Astrocyte (in vitro differentiated cells and primary cell): ENCODE results near the gene STRN4.

Experiments used
- EZH2 ChIP-seq: IDR thresholded peaks from 2 replicates; pipeline ENCODE4 v1.6.1; 2012; ENCODE audit warnings: mild to moderate bottlenecking, low read length, inconsistent platforms; ENCODE audit not compliant: insufficient read depth
- TF ChIP-seq, protein P1 (sequence below): IDR thresholded peaks from 2 replicates; pipeline ENCODE4 v1.5.1; 2011; ENCODE audit warnings: low read depth, mild to moderate bottlenecking, inconsistent platforms, low read length, moderate library complexity; ENCODE audit not compliant: insufficient read depth

DNA sequence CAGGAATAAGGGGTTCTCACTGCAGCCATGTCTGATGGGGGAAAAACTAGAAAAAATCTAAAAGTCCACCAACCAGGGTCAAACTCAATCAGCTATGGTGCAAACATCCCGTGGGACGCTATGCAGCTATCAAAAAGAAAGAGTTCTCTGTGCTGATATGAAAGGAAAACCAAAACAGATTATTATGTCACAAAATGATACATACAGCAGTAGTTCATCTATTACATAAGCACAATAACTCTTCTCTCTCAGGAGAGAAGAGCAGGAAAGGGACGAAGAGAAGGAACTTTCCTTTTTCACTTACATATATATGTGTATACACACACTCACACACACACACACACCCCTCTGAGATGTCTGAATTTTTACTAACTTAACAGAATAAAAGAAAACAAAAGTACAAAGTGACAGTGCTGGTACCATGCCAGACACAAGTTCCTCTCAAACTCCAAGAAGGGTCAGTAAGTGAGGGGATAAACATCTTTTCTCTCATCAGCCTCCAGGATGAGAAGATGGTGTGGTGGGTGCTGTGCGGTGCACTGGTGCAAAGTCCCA, 3.2 kb downstream of the STRN4 start:
- no peak for TF ChIP-seq EZH2
- TF ChIP-seq, protein P1, sequence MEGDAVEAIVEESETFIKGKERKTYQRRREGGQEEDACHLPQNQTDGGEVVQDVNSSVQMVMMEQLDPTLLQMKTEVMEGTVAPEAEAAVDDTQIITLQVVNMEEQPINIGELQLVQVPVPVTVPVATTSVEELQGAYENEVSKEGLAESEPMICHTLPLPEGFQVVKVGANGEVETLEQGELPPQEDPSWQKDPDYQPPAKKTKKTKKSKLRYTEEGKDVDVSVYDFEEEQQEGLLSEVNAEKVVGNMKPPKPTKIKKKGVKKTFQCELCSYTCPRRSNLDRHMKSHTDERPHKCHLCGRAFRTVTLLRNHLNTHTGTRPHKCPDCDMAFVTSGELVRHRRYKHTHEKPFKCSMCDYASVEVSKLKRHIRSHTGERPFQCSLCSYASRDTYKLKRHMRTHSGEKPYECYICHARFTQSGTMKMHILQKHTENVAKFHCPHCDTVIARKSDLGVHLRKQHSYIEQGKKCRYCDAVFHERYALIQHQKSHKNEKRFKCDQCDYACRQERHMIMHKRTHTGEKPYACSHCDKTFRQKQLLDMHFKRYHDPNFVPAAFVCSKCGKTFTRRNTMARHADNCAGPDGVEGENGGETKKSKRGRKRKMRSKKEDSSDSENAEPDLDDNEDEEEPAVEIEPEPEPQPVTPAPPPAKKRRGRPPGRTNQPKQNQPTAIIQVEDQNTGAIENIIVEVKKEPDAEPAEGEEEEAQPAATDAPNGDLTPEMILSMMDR = no peak
